ENCODE results near the gene DOK5.

DOK5 gene

GRCh38 chr20:54620611-54621010, 145.2 kb downstream of the DOK5 start:
- DNase-seq (ENCODE audit: extremely low read depth, low read depth), result no peak
- H3K4me3 ChIP-seq (replicated peaks; ENCODE audit: low read depth, low read length), result no peak overlapping the region
- no peak for TF ChIP-seq CTCF (IDR thresholded peaks at IDR 0.05; ENCODE audit: low read depth, low read length, missing control alignments)

- no peak overlapping the region for H3K4me3 ChIP-seq (replicated peaks; ENCODE audit: low read depth, low read length)
- no peak for TF ChIP-seq CTCF (IDR thresholded peaks at IDR 0.05; ENCODE audit: low read depth, low read length, missing control alignments)
- peak; percentile 54 for DNase-seq (ENCODE audit: extremely low read depth, low read depth)
Observed at GRCh38 chr20:54622333-54623295, 147.2 kb downstream of the DOK5 start.

GRCh38 chr20:54623991-54624569, 148.7 kb downstream of the DOK5 start:
- no peak for DNase-seq (ENCODE audit: extremely low read depth, low read depth)
- no peak overlapping the region for H3K4me3 ChIP-seq (replicated peaks; ENCODE audit: low read depth, low read length)
- no peak for TF ChIP-seq CTCF (IDR thresholded peaks at IDR 0.05; ENCODE audit: low read depth, low read length, missing control alignments)

- no peak overlapping the region for H3K4me3 ChIP-seq (replicated peaks; ENCODE audit: low read depth, low read length)
- no peak for TF ChIP-seq CTCF (IDR thresholded peaks at IDR 0.05; ENCODE audit: low read depth, low read length, missing control alignments)
- DNase-seq (ENCODE audit: extremely low read depth, low read depth), result no peak
Observed at GRCh38 chr20:54624706-54625390, 149.5 kb downstream of the DOK5 start.

- no peak for TF ChIP-seq CTCF (IDR thresholded peaks at IDR 0.05; ENCODE audit: low read depth, low read length, missing control alignments)
- no peak for DNase-seq (ENCODE audit: extremely low read depth, low read depth)
- H3K4me3 ChIP-seq (replicated peaks; ENCODE audit: low read depth, low read length), result no peak overlapping the region
Observed at GRCh38 chr20:54625497-54625896, 150.1 kb downstream of the DOK5 start.

GRCh38 chr20:54626126-54626525, 150.7 kb downstream of the DOK5 start:
- no peak overlapping the region for H3K4me3 ChIP-seq (replicated peaks; ENCODE audit: low read depth, low read length)
- no peak for DNase-seq (ENCODE audit: extremely low read depth, low read depth)
- TF ChIP-seq CTCF (IDR thresholded peaks at IDR 0.05; ENCODE audit: low read depth, low read length, missing control alignments), result no peak

All from HFF-Myc (cell line).